ENCODE measurements around the gene ABCC3. TPM values are rescaled to one million over a fixed set of nuclear protein-coding genes. Genes with fewer than 3 reads are reported as not detected.

Gene ABCC3
- total and polyA plus RNA-seq, 9 of the 15 experiments (the other 6 are each of a cell fraction or from before 2014, with no cell fraction given), result 0.03 to 1.6 (median 0.42) TPM; not detected in 5

- TF ChIP-seq ZNF584 (CRISPR knock-in tag; IDR thresholded peaks at IDR 0.05; ENCODE audit: low read depth) (0 out of 2 replicates have a peak, but pooled peaks have one; percentile 35), MTA2 (IDR thresholded peaks at IDR 0.05; ENCODE audit: low read depth) (0 out of 2 replicates have a peak, but pooled peaks have one; percentile 33), RAD51 (IDR thresholded peaks at IDR 0.05; ENCODE audit: borderline replicate concordance, low read depth) (peak; percentile 33; the same call in 1 of the 2 replicates), RAD21 (CRISPR knock-in tag; conservative IDR thresholded peaks at IDR 0.05 in 1 of 2, IDR thresholded peaks at IDR 0.05 in 1 of 2) (peak in 1 of 2 experiments; percentile 14; a peak in 1 of 4 replicates), ZNF766 (CRISPR knock-in tag; conservative IDR thresholded peaks at IDR 0.05) (peak; percentile 34; the same call in 1 of the 2 replicates), SOX6 (IDR thresholded peaks at IDR 0.05) (peak; percentile 54), TAL1 (IDR thresholded peaks at IDR 0.05) (peak; percentile 68), MED1 (CRISPR knock-in tag; IDR thresholded peaks at IDR 0.05; ENCODE audit: borderline replicate concordance) (no peak), ZNF280A (IDR thresholded peaks at IDR 0.05; ENCODE audit: low read depth, partially characterized antibody) (no peak), ETV1 (tag; conservative IDR thresholded peaks at IDR 0.05; ENCODE audit: low read depth) (no peak), ATF4 (CRISPR knock-in tag; IDR thresholded peaks at IDR 0.05) (no peak), NCOR1 (IDR thresholded peaks at IDR 0.05) (peak; percentile 26; the same call in 1 of the 2 replicates), CBFA2T3 (IDR thresholded peaks at IDR 0.05) (peak; percentile 75), ATF3 (IDR thresholded peaks at IDR 0.05) (peak; percentile 36), ATF3 (CRISPR knock-in tag; conservative IDR thresholded peaks at IDR 0.05) (no peak), MAZ (CRISPR knock-in tag; conservative IDR thresholded peaks at IDR 0.05 in 1 of 2, IDR thresholded peaks at IDR 0.05 in 1 of 2) (peak in 1 of 2 experiments; percentile 59; a peak in 3 of 4 replicates), NR2C1 (IDR thresholded peaks at IDR 0.05) (0 out of 2 replicates have a peak, but pooled peaks have one; percentile 52), NR2C1 (tag; IDR thresholded peaks at IDR 0.05) (peak; percentile 62; the same call in 1 of the 2 replicates), ZNF175 (CRISPR knock-in tag; IDR thresholded peaks at IDR 0.05; ENCODE audit: low read depth) (peak; percentile 19; the same call in 1 of the 2 replicates), MNT (conservative IDR thresholded peaks at IDR 0.05) (peak; percentile 75 to 83), FOXJ2 (tag; IDR thresholded peaks at IDR 0.05) (peak; percentile 32; the same call in 1 of the 2 replicates), CBFA2T2 (conservative IDR thresholded peaks at IDR 0.05) (peak; percentile 51), SMARCC2 (IDR thresholded peaks at IDR 0.05; ENCODE audit: low read depth) (no peak), WHSC1 (IDR thresholded peaks at IDR 0.05; ENCODE audit: low read length) (no peak)
Observed at GRCh38 chr17:50640686-50641351, 6.1 kb downstream of the ABCC3 start (continued).
